ENCODE results near the gene ERN1.
"Not testable (repeated sequence)": the region's sequence is repeated elsewhere in the genome, so short reads cannot be mapped to it uniquely, and the experiment has no call there.

The ERN1 gene

DNA sequence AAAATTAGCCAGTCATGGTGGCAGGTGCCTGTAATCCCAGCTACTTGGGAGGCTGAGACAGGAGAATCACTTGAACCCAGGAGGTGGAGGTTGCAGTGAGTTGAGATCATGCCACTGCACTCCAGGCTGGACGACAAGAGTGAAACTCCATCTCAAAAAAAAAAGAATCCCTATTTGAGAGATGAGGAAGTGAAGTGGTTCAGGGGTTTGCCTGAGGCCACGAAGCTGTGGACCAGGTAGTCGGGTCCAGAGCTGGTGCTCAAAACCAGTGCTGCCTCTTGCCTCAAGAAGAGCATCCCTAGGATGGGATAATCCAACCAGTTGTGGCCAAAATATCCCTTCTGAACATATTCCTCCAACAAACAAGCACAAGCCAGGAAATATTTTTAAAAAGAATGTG lies 37.7 kb upstream of the ERN1 start:
- H3K9me3 ChIP-seq (ENCODE audit: insufficient read depth, low read depth, low read length); H3K4me1 ChIP-seq (ENCODE audit: insufficient read depth, low read length); H3K27me3 ChIP-seq (ENCODE audit: insufficient read depth, low read length); H3K9ac ChIP-seq (ENCODE audit: low read depth, low read length); H3K36me3 ChIP-seq (ENCODE audit: insufficient read depth, low read length); H3K4me3 ChIP-seq (ENCODE audit: low read length); H3K27ac ChIP-seq (ENCODE audit: low read depth, low read length): not testable (repeated sequence)
- WGBS: 91% methylated on average over 3 of the region's 3 CpGs

DNA sequence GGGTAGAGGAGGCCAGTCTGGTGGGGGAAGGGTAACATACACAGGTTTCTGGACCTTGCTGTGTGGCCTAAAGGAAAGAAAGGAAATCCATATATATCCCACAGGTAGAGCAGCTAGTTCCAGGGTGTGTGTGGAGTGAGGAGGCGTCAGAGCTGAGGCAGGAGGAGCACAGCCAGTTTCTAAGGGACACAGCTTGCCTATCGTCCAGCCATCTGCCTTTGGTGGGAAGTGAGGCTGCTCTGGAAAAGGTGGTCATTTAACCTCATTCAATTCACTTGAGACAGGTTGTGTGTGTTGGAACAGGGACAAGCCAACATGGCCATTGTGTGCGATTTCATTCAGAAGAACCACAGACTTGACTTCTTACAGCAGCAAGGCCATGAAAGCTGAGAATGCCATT lies 36.9 kb upstream of the ERN1 start:
- WGBS: 98% methylated on average over 3 of the region's 3 CpGs
- no peak overlapping the region for H3K9ac ChIP-seq (ENCODE audit: low read depth, low read length)
- no peaks in the 10 kb centered on the region for H3K9me3 ChIP-seq (ENCODE audit: insufficient read depth, low read depth, low read length)
- peaks cover 4% of the 10 kb centered on the region; the same call in 1 of the 2 replicates for H3K36me3 ChIP-seq (ENCODE audit: insufficient read depth, low read length)
- no peak overlapping the region for H3K4me3 ChIP-seq (ENCODE audit: low read length)
- no peak overlapping the region for H3K27ac ChIP-seq (ENCODE audit: low read depth, low read length)
- no peaks in the 10 kb centered on the region for H3K27me3 ChIP-seq (ENCODE audit: insufficient read depth, low read length)
- H3K4me1 ChIP-seq (ENCODE audit: insufficient read depth, low read length): no peaks in the 10 kb centered on the region

DNA sequence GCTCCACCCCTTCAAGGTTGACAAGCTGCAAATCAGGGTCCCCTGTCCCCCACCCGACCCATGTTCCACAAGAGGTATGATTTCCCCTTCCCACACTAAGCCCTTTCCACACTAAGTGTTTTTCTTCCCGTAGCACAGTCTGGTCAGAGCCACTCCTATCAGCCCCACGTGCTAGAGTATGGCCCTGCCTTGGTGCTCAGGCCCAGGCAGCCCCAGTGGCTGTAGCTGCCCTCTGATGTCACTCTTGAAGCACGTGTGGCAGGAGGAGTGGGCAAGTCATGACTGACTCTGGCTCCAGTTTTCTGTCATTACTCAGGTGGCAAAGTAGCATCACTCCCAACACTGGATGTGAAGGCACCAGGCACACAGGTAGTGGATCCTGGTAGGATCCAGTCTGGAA lies 35.4 kb upstream of the ERN1 start:
- no peak overlapping the region for H3K4me3 ChIP-seq (ENCODE audit: low read length)
- WGBS: 89% methylated on average over 4 of the region's 4 CpGs
- no peak overlapping the region for H3K27ac ChIP-seq (ENCODE audit: low read depth, low read length)
- no peaks in the 10 kb centered on the region for H3K27me3 ChIP-seq (ENCODE audit: insufficient read depth, low read length)
- no peaks in the 10 kb centered on the region for H3K4me1 ChIP-seq (ENCODE audit: insufficient read depth, low read length)
- H3K9ac ChIP-seq (ENCODE audit: low read depth, low read length): no peak overlapping the region
- H3K36me3 ChIP-seq (ENCODE audit: insufficient read depth, low read length): peaks cover 4% of the 10 kb centered on the region; the same call in 1 of the 2 replicates
- no peaks in the 10 kb centered on the region for H3K9me3 ChIP-seq (ENCODE audit: insufficient read depth, low read depth, low read length)

DNA sequence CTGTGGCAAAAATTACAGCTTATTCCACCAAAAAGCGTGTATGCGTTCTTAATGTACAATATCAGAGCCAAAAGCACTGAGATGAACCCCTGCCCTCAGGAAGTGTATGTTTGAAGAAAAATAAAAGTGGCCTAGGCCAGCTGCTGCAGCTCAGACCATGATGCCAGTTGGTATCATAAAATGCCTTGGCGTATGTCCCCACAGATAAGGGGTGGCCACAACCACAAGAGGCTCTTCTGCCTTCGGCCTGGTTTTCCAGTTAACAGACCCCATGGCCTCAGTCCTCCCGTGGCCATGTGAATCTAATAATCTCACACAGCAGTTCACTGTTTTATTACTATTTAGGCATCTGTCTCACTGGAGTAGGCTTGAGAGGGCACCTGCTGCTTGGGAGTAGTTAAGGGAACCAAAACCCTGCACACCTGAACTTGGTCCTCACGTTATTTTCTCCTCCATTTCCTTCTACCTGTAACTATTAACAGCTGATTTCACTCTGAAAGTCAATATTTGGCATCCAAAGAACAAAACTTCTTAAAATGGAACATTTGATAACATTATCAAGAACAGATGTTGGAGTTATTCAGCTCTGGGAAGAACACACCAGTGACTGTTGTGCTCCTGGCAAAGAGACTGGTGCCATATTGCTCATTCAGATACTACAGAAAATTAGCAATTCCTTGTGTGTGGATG lies 34.8 kb upstream of the ERN1 start:
- 97% methylated on average over 6 of the region's 6 CpGs for WGBS
- Histone ChIP-seq H3K36me3 (ENCODE audit: insufficient read depth, low read length) (no peaks in the 10 kb centered on the region), H3K9me3 (ENCODE audit: insufficient read depth, low read depth, low read length) (no peaks in the 10 kb centered on the region), H3K4me1 (ENCODE audit: insufficient read depth, low read length) (no peaks in the 10 kb centered on the region), H3K27me3 (ENCODE audit: insufficient read depth, low read length) (no peaks in the 10 kb centered on the region), H3K27ac (ENCODE audit: low read depth, low read length) (no peak overlapping the region), H3K9ac (ENCODE audit: low read depth, low read length) (no peak overlapping the region), H3K4me3 (ENCODE audit: low read length) (no peak overlapping the region)

DNA sequence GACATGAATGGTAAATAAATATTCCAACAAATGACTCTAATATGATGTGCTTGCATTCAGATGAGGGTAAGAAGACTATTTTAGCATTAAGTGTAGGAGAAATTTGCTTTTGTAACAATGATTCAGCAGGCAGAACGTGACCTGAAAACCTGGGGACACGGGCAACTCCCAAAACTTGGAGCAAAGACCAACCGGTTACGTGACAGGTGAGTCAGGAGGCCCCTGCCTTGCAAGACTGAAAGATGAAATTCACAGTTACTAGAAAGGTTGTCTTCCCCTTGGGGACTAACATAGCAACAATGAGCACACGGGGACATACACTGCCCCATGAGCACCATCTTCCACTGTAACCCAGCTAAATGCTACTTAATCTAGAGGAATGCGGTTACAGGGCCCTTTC lies 33.5 kb upstream of the ERN1 start:
- whole genome bisulfite sequencing: 87% methylated on average over 6 of the region's 6 CpGs

DNA sequence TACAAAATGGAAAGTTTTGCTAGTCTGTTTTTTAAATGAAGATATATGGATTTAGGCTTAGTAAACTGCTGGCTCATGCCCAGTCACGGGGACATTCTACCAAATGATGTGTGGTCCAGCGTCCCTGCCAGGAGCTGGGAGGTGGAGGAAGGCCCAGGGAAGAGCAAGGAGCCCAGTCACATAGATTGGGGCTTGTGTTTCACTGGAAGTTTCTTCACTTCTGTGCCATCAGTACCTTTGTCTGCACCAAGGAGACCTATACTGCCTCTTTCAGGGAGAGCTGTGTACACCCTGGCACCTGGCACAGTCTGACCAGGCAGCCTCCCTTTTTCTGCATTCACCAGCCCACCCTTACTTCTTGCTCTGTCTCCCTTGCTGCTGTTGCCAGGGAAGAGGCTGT lies 32.6 kb upstream of the ERN1 start:
- H3K4me1 ChIP-seq (ENCODE audit: insufficient read depth, low read length): peaks cover 9% of the 10 kb centered on the region
- H3K27me3 ChIP-seq (ENCODE audit: insufficient read depth, low read length): no peaks in the 10 kb centered on the region
- H3K36me3 ChIP-seq (ENCODE audit: insufficient read depth, low read length): no peaks in the 10 kb centered on the region
- H3K9me3 ChIP-seq (ENCODE audit: insufficient read depth, low read depth, low read length): no peaks in the 10 kb centered on the region
- no peak overlapping the region for H3K4me3 ChIP-seq (ENCODE audit: low read length)
- no peak overlapping the region for H3K27ac ChIP-seq (ENCODE audit: low read depth, low read length)
- WGBS: 95% methylated on average over 2 of the region's 2 CpGs
- H3K9ac ChIP-seq (ENCODE audit: low read depth, low read length): no peak overlapping the region

More for the DNA sequence above, 33.5 kb upstream of the ERN1 start:
- Histone ChIP-seq H3K27ac (ENCODE audit: low read depth, low read length) (no peak overlapping the region), H3K9ac (ENCODE audit: low read depth, low read length) (no peak overlapping the region), H3K9me3 (ENCODE audit: insufficient read depth, low read depth, low read length) (no peaks in the 10 kb centered on the region), H3K27me3 (ENCODE audit: insufficient read depth, low read length) (no peaks in the 10 kb centered on the region), H3K36me3 (ENCODE audit: insufficient read depth, low read length) (no peaks in the 10 kb centered on the region), H3K4me3 (ENCODE audit: low read length) (no peak overlapping the region), H3K4me1 (ENCODE audit: insufficient read depth, low read length) (no peaks in the 10 kb centered on the region)

DNA sequence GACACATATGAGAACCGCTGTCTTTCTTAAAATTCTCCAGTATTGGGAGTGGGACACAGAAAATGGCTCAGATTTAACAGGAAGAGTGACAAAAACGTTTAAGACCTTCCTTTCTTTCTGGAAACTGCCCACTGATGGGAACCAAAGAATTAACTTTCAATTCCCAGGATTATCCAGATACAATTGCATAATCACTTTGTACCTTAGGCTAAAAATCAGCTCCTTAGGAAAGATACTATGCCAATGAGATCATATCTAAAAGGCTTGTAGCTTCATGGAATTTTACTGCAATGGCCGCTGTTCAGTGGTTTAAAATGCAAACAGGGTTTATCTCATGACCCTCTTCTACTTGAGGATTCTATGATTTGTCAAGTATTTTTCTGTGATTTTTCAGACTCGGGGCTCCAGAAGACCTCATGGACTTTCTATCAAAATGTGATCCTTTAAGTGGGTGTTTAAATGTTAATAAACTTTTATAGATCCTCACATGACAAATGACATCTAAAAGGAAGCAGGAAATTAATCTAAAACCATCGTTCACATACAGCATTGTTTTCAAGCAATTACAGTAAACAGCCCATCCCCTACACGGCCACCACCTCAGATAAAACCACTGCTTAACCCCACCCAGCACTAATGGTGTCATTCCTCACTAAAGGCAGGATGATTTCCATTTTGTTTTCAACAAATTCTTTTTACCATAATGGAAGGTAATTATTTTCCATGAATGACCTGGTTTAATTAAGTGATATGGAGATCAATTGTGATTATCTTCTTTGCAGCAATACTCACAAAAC lies 31.6 kb upstream of the ERN1 start:
- no peaks in the 10 kb centered on the region for H3K9me3 ChIP-seq (ENCODE audit: insufficient read depth, low read depth, low read length)
- no peak overlapping the region for H3K9ac ChIP-seq (ENCODE audit: low read depth, low read length)
- H3K27ac ChIP-seq (ENCODE audit: low read depth, low read length): no peak overlapping the region
- H3K4me3 ChIP-seq (ENCODE audit: low read length): no peak overlapping the region
- 91% methylated on average over 6 of the region's 6 CpGs for WGBS
- H3K27me3 ChIP-seq (ENCODE audit: insufficient read depth, low read length): no peaks in the 10 kb centered on the region
- no peaks in the 10 kb centered on the region for H3K36me3 ChIP-seq (ENCODE audit: insufficient read depth, low read length)
- peaks cover 10% of the 10 kb centered on the region for H3K4me1 ChIP-seq (ENCODE audit: insufficient read depth, low read length)

DNA sequence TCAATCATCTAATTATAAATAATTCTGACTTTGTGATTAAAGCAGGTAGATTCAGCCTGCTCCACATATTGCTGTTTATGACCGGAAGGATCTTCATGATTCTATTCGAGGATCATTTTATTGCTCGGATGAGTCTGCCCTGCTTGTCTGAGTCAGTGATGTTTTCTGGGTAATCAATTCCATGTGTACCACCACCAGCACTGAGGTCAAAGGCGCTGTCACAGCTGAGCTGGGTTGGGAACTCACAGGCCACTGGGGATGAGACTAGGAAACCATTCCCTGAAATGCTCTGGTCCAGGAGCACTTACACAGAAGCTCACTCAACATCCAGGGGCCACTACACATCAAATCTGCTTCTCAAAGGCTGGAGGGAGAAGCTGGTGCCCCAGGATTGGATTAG lies 30.4 kb upstream of the ERN1 start:
- Histone ChIP-seq H3K4me3 (ENCODE audit: low read length) (no peak overlapping the region), H3K9ac (ENCODE audit: low read depth, low read length) (no peak overlapping the region), H3K9me3 (ENCODE audit: insufficient read depth, low read depth, low read length) (no peaks in the 10 kb centered on the region), H3K27ac (ENCODE audit: low read depth, low read length) (no peak overlapping the region), H3K27me3 (ENCODE audit: insufficient read depth, low read length) (no peaks in the 10 kb centered on the region), H3K4me1 (ENCODE audit: insufficient read depth, low read length) (peaks cover 10% of the 10 kb centered on the region), H3K36me3 (ENCODE audit: insufficient read depth, low read length) (no peaks in the 10 kb centered on the region)
- WGBS: 94% methylated on average over 4 of the region's 4 CpGs

DNA sequence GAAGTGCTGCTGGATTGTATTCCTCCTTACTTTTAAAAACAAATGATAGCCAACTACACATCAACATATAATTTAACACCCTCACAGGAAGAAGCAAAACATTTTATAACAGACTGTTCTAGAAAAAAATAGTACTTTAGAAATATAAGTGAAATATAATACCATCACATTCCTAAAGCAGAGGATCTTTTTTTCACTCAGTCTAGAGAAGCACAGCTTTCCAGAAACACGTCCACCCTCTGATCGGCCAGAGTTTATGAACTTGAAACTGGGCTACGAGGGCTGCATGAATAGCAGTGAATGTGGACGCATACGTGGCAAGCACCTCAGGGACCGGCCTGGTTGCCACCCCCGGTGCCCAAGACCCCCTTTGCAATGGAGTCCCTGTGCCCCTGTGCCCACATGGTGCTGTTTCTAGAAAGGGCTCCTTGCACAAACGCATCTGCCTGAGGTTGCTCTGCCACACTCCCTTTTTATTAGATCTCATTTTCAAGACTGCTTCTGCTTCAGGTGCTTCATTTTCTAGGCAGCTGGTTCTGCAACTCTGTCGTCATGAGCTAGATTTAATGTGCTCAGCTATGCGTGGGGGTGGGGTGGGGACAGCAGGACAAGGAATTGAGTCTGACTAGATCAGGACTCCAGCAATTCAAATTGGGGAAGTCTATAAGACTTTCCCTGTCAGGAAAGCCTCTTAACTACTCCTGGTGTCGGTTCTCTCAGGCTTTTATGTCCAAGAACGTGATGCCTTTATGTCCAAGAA lies 29.1 kb upstream of the ERN1 start:
- Histone ChIP-seq H3K27ac (ENCODE audit: low read depth, low read length) (no peak overlapping the region), H3K9ac (ENCODE audit: low read depth, low read length) (no peak overlapping the region), H3K36me3 (ENCODE audit: insufficient read depth, low read length) (no peaks in the 10 kb centered on the region), H3K27me3 (ENCODE audit: insufficient read depth, low read length) (no peaks in the 10 kb centered on the region), H3K4me3 (ENCODE audit: low read length) (no peak overlapping the region), H3K4me1 (ENCODE audit: insufficient read depth, low read length) (peaks cover 10% of the 10 kb centered on the region), H3K9me3 (ENCODE audit: insufficient read depth, low read depth, low read length) (no peaks in the 10 kb centered on the region)
- 89% methylated on average over 12 of the region's 12 CpGs for WGBS

DNA sequence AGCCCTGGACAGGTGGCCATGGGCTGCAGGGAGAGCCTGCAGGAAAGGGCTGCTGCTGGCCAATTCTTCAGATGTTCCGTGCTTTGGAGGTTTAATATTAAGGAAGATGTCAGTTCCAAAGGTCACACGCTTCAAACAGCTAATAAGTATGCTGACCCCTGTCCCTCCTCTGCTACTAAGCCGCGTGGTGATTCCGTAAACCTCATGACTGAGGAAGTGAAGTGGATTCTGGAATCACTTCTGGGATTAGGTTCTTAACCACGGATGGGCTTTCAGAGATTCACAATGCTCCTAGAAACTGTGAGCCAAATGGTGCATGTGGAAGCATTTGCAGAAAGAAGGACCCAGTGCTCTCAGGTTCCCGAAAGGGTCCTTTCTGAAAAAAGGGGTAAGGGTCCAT lies 28.5 kb upstream of the ERN1 start:
- H3K4me1 ChIP-seq (ENCODE audit: insufficient read depth, low read length): peaks cover 10% of the 10 kb centered on the region
- no peaks in the 10 kb centered on the region for H3K27me3 ChIP-seq (ENCODE audit: insufficient read depth, low read length)
- H3K27ac ChIP-seq (ENCODE audit: low read depth, low read length): no peak overlapping the region
- no peaks in the 10 kb centered on the region for H3K9me3 ChIP-seq (ENCODE audit: insufficient read depth, low read depth, low read length)
- WGBS: 78% methylated on average over 7 of the region's 7 CpGs
- H3K36me3 ChIP-seq (ENCODE audit: insufficient read depth, low read length): no peaks in the 10 kb centered on the region
- H3K4me3 ChIP-seq (ENCODE audit: low read length): no peak overlapping the region
- H3K9ac ChIP-seq (ENCODE audit: low read depth, low read length): no peak overlapping the region

DNA sequence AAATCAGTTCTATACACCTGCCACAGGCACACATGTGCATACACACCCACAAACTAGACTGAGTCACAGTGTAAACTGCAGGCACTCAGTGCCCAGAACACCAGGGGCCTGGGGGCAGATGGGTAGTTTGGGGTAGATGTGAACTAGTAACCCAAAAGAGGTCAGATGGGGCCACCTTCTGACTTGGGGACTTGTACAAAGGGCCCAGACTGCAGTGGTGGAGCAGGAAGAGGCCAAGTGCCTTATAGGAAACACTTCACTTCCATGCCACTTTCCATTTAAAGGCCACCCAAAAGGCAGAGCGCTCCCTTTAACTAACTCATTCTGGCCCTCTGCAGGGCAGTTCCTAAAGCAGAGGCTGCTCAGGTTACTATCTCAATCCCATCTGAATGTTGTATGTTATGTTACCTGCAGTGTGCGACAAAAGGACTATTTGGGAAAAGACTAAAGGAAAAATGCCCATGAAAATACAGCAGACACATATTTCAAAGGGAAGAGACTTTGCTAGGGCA lies 27.8 kb upstream of the ERN1 start:
- Histone ChIP-seq H3K27me3 (ENCODE audit: insufficient read depth, low read length) (no peaks in the 10 kb centered on the region), H3K36me3 (ENCODE audit: insufficient read depth, low read length) (peaks cover 2% of the 10 kb centered on the region; the same call in 1 of the 2 replicates), H3K4me3 (ENCODE audit: low read length) (no peak overlapping the region), H3K4me1 (ENCODE audit: insufficient read depth, low read length) (peaks cover 10% of the 10 kb centered on the region), H3K9me3 (ENCODE audit: insufficient read depth, low read depth, low read length) (no peaks in the 10 kb centered on the region), H3K27ac (ENCODE audit: low read depth, low read length) (no peak overlapping the region), H3K9ac (ENCODE audit: low read depth, low read length) (no peak overlapping the region)
- 83% methylated on average over 1 of the region's 2 CpGs for WGBS
